C1 segment of cervical spinal cord (tissue), 14 donors: ENCODE results near the gene TSPOAP1.

Source experiments
- DNase-seq, 14 donors: peaks; one replicate each; lab custom pipeline; 2025; lab: John Stamatoyannopoulos, UW

The TSPOAP1 gene

GRCh38 chr17:58363457-58364185 is 35.0 kb upstream of the TSPOAP1 start:
- DNase-seq: no peak

GRCh38 chr17:58362368-58363014 is 33.9 kb upstream of the TSPOAP1 start:
- DNase-seq: no peak

- DNase-seq: no peak
Measured at GRCh38 chr17:58360296-58361063, 31.9 kb upstream of the TSPOAP1 start.

GRCh38 chr17:58358408-58359172 is 30.0 kb upstream of the TSPOAP1 start:
- no peak for DNase-seq

GRCh38 chr17:58357312-58358297 is 29.0 kb upstream of the TSPOAP1 start:
- DNase-seq: no peak

- no peak for DNase-seq
Measured at GRCh38 chr17:58356231-58356630, 27.6 kb upstream of the TSPOAP1 start.

- no peak for DNase-seq
Measured at GRCh38 chr17:58354541-58355216, 26.1 kb upstream of the TSPOAP1 start.

GRCh38 chr17:58353389-58353825 is 24.8 kb upstream of the TSPOAP1 start:
- no peak for DNase-seq

GRCh38 chr17:58352596-58353388 is 24.2 kb upstream of the TSPOAP1 start:
- peak in 2 of 14 donors; percentile 40 to 57 for DNase-seq

GRCh38 chr17:58351831-58352595 is 23.4 kb upstream of the TSPOAP1 start, which contains the start of gene SUPT4H1:
Gene SUPT4H1 (minus strand): TSS chr17:58352201. CDS start chr17:58352135, 66 bp downstream.
- DNase-seq: peak; percentile 35 to 92 (median 85)

- no peak for DNase-seq
Measured at GRCh38 chr17:58351182-58351581, 22.6 kb upstream of the TSPOAP1 start.

- DNase-seq: no peak
Measured at GRCh38 chr17:58348038-58348437, 19.4 kb upstream of the TSPOAP1 start.

GRCh38 chr17:58345500-58345899 is 16.9 kb upstream of the TSPOAP1 start:
- DNase-seq: no peak

- DNase-seq: no peak
Measured at GRCh38 chr17:58344791-58345157, 16.2 kb upstream of the TSPOAP1 start.

- DNase-seq: peak in 1 of 14 donors; percentile 24
Measured at GRCh38 chr17:58344047-58344790, 15.6 kb upstream of the TSPOAP1 start.

GRCh38 chr17:58343131-58343530 is 14.5 kb upstream of the TSPOAP1 start:
- no peak for DNase-seq

GRCh38 chr17:58341861-58342475 is 13.4 kb upstream of the TSPOAP1 start:
- no peak for DNase-seq
